ENCODE measurements around the gene FGR.

The FGR gene

DNA sequence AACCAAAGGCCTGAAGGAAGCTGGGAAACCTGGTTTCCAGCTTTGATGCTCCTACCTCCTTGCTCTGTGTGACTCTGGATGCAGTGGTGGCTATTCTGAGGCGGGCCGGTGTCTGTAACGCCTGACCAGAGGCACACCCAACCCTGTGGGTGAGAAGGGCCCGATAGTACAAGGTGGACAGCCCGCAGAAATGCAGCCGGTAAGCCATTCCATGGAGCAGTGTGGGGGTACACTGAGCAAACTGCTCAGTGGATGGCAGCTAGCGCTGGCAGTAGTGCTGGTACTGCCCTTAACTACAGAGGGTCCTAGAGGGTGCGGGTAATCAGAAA lies 67.0 kb downstream of the FGR start:
- no peak for DNase-seq (ENCODE audit: low spot score)

DNA sequence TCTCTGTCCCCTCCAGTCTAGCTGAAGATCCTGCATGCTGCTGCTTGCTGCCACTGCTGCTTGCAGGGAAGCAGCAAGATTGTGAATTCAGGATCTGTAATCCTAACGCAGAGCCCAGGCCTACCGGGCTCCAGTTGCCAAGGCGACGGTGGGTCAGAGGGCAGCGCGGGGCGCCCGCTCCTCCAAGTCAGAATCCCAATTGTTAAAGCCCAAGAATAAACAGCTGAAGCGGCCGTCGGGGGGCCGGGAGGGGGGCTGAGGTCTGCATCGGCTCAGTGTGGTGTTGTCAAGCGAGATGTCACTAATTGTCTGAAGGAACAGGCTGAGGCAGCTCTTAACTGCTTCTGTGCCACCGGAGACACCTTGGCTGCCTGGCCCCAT lies 67.8 kb downstream of the FGR start:
- no peak for DNase-seq (ENCODE audit: low spot score)

DNA sequence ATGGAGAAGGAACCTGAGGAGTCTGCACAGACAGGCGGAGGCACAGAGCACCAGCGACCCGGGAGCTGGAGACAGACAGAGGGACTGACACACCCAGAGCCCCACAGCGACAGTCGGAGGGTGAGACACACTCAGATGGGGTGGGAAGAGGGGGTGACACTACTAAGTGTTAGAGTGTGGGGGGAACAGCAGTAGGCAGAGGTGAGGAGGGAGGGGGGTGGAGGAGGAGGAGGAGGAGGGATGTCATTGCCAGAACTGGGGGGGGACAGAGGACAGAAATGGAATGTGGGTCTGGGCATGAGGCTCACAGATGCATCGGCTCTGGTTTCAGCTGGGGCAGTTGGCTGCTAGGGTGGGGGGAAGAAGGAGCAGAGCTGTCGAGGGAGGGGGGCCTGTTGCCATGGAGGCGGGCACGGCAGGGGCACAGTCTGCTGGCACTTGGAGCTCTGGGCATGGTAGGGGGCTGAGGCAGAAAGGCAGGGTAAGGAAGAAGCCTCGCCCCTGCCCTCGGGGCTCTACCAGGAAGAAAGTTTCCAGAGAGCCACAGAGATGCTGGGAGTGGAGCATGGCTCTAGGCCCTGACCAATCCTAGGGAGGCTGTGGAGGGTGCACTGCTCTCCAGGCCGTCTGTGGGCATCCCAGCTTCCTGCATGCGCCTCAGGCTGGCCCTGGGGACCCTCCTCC lies 68.4 kb downstream of the FGR start:
- DNase-seq (ENCODE audit: low spot score): no peak

DNA sequence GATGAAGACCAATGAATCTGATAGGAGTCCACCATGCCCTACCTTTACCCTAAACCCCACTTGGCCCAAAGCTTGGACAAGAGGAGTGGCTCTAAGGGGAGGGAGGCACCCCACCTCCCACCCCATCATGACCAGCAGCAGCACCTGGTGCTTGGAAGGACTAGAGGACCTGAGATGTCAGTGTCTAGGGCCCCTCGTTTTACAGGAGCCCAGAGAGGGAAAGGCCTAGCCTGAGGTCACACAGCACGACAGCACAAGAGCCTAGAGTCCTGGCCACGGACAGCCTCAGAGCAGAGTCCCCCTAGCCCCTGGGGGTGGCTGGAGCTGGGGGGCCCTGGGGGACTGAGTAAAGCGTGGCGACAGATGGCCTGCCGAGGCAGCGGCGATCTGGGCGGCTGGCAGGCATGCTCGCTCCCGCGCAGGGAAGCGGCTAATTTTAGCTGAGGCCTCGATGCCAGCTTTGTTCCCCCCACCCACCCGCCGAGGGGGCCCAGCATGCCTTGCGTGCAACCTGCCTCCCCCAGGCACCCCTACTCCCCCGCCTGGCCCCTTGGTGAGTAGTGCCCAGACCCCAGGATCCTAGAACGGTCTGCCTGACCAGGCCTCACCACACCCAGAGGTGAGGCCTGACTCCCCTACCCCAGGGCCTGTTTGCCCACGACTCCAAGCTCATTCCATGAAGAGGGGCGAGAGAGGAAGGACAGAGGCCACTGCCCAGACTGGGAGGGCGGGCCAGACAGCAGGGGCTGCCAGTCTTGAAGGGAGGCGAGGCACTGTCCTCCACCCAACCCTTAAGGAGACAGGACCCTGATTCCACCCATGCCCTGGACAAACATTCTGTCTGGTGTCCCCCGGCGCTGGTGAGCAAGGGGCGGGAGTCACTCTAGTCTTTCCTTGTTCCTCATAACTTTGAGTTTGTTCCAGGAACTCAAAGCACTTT lies 70.0 kb downstream of the FGR start:
- no peak for DNase-seq (ENCODE audit: low spot score)

DNA sequence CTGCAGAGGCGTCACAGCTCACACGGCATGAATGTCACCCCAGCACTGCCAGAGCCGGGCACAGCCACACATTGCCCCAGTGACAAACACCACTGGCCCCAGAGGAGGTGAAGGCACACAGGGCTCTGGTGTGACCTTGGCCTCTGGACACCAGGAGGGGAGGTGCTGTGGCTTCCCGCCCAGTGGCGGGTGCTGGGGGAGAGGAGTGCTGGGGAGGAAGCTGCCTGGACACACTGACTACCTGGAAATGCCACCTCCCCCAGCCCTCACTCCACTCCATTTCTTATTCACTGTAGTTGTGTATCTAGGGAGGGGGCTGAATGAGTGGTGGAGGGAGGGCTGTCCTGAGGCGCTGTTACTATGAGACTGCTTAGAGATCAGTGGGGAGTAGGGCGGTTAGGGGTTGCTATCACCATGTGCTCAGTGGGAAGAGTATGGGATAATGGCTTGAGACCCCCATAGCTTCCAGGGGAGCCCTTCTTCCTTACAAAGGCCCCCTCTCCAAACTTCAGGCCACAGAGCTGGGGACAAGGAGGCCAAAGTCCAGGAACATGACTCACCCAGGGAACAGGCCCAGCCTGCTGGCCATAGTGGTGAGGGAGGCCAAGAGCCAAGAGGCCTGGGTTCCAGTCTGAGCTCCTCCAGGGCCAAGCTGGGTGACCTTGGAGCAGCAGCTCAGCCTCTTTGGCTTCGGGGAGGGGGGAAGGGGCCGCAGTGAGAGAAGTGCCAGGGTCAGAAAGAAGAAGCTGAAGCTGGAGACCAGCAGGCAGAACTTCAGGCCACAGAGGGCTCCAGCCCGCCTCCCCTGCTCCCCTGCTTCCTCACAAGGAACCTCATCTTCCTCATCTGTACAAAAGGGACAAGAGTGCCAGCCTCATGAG lies 71.2 kb downstream of the FGR start:
- DNase-seq (ENCODE audit: low spot score): no peak

DNA sequence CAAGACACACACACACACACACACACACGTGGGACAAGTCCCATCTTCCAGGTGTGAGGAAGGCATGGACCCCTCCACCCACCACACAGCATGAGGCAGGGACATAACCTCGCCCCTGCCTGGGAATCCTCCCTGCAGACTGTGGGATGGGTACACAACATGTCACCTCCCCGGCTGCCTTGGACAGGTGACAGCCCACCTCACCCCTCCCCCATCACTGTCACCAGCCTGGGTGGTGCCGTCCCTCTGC lies 71.7 kb downstream of the FGR start:
- no peak for DNase-seq (ENCODE audit: low spot score)

DNA sequence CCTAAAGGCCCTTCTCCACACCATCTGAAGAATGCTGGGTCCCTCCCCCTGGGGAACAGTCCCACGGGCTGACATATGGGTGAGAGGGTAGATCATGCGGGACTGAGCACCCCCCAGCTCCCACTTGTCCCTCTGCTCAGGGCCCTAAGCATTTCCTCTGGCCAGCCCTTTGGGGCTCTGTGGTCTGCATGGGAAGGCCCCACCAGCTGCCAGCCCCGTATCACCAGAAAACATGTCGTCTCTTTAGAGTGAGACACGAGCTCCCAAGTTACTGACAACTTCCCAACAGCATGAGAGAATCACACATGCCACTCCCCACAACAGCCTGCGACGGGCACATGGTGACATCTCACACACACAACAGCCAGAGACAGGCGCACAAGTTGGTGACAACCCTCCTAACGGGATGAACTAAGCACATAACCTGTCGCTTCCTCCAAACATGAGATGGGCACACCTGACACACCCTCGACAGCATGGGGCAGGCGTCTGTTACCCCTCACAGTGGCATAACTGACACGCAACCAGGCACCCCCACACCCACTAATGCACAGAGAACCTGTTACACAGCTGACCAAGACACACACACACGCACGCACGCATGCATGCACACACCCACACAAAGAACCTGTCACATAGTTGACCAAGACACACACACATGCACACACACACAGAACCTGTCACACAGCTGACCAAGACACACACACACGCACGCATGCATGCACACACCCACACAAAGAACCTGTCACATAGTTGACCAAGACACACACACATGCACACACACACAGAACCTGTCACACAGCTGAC lies 72.2 kb downstream of the FGR start:
- DNase-seq (ENCODE audit: low spot score): no peak

Measured in CD4-positive, alpha-beta T cell treated with Interleukin-2 at 100 ng/mL for 4 hours (primary cell).